GM18519 (cell line): ENCODE results near the gene ENOSF1.
"Not testable (repeated sequence)": the region's sequence is repeated elsewhere in the genome, so short reads cannot be mapped to it uniquely, and the experiment has no call there.

Experiments used
- ATAC-seq: cut with Tn5 transposase; IDR thresholded peaks from one replicate; pipeline ENCODE4 v1.9.1; 2021; ENCODE audit warnings: mild to moderate bottlenecking, moderate library complexity; ENCODE audit not compliant: unreplicated experiment, low FRiP score

Gene ENOSF1, protein sequence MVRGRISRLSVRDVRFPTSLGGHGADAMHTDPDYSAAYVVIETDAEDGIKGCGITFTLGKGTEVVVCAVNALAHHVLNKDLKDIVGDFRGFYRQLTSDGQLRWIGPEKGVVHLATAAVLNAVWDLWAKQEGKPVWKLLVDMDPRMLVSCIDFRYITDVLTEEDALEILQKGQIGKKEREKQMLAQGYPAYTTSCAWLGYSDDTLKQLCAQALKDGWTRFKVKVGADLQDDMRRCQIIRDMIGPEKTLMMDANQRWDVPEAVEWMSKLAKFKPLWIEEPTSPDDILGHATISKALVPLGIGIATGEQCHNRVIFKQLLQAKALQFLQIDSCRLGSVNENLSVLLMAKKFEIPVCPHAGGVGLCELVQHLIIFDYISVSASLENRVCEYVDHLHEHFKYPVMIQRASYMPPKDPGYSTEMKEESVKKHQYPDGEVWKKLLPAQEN

DNA sequence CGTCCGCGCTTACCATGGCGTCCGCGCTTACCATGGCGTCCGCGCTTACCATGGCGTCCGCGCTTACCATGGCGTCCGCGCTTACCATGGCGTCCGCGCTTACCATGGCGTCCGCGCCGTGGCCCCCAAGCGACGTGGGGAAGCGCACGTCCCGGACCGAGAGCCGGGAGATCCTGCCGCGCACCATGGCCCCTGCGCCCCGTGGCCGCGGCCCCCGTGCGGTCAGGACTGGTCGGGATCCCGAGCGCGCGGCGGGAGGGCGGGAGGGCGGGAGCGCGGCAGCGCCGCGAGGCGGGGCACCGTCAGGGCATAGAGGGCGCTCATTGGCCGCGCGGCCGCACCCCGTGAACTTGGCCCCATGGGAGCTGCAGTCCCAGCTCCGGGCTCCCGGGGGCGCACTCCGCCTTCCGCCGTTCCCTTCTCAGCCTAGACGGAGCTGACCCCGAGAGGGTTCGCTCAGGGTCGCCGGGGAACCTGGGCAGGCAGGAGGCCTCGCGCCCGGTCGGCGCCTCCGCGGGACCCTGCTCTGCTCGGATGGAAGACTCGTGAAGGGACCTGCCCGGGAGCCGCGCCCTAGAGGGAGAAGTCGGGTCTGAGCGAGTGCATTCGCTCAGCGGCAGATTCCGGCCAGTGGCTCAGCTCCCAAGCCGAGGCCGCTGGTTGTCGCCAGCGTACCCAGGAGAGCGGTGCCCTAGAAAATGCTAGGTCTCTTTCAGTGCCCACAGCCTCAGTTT lies at the start of gene ENOSF1:
Gene ENOSF1, minus strand, starts transcription at position 230 of the 734 bp plus-strand sequence. Its CDS starts 43 bp downstream, at position 187.
- peak; percentile 84 for ATAC-seq

DNA sequence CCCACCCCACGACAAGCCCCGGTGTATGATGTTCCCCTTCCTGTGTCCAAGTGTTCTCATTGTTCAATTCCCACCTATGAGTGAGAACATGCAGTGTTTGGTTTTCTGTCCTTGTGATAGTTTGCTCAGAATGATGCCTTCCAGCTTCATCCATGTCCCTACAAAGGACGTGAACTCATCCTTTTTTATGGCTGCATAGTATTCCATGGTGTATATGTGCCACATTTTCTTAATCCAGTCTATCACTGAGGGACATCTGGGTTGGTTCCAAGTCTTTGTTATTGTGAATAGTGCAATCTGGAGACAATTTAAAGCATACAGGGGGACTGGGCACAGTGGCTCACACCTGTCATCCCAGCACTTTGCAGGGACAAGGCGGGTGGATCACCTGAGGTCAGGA lies 47.4 kb upstream of the ENOSF1 start:
- not testable (repeated sequence) for ATAC-seq

DNA sequence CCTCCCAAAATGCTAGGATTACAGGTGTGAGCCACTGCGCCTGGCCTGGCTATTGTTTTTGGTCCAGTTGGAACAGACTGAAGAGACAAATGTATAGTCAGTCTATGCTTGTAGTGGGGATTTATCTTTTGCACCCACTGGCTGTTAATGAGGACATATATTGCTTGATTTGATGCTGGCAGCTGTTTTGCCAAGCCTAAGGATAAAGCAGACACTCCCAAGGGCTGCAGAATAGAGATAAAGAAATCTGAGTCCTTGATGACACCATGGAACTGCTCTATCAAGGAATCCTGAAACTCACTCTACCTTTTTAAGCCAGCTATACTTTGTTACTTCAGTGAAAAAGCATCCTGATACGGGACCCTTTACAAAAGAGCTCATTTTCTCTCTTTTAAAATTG lies 43.1 kb upstream of the ENOSF1 start:
- no peak for ATAC-seq

DNA sequence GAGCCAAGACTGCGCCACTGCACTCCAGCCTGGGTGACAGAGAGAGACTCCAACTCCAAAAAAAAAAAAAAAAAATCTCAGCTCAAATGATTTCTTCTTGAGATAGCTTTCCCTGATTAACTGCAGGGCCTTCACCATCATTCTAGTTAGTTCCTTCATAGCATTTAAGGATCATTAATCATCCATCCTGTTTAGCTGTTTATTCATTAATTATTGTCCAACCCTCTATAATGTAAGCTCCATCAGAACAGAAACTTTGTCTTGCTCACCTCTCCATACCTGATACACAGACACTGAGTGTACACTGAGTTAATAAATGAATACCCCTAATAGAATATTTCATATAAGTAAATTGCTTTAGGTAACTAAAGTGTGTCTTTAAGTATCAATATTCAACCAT lies 42.2 kb upstream of the ENOSF1 start:
- no peak for ATAC-seq

DNA sequence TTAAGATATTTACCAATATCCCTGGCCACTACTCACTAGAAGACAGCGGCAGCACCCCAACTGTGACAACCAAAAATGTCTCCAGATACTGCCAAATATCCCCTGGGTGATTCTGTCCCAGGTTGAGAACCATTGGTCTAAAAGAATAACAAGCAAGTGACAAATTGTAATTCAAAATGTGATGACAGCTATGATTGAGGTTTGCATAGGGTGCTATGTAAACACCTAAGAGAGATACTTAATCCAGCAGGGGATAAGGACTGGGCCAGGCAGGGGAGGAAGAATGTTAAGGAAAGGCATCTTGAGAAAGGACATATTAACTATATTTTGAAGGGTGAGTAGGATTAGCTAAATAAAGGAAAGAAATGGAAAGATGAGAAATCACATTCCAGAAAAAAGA lies 38.0 kb upstream of the ENOSF1 start:
- no peak for ATAC-seq

DNA sequence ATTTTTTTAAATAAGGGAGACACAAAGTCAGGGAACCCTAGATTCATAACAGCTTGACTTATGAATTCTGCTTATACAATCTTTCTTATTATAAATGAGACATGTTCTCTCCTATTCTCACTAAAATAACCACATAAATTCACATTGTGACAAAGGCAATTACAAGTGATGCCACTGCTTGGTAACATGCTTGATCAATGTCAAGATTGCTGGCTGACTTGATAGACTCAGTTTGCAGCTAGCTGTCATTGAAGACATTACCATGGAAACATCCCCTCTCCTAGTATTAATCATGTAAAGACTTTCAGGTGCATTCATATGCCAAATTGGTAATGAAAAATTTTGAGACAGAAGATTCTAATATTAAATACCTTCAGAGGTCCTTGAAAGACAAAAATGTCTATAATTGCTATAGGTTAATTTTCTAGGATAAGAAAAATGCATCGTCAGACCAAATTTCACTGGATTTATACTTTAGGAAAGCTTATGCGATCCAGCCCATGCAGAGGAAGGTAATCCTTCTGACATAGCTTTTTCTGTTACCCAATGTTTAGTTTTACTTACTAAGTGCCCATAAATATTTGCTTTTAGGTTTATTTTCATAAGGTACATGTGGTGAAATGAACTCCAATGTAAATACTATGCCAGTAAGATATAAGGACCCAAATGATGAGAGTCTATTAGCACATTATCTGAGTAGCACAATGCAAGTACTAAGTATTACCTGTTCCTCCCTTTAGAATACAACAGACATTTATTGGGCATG lies 32.6 kb upstream of the ENOSF1 start:
- no peak for ATAC-seq

DNA sequence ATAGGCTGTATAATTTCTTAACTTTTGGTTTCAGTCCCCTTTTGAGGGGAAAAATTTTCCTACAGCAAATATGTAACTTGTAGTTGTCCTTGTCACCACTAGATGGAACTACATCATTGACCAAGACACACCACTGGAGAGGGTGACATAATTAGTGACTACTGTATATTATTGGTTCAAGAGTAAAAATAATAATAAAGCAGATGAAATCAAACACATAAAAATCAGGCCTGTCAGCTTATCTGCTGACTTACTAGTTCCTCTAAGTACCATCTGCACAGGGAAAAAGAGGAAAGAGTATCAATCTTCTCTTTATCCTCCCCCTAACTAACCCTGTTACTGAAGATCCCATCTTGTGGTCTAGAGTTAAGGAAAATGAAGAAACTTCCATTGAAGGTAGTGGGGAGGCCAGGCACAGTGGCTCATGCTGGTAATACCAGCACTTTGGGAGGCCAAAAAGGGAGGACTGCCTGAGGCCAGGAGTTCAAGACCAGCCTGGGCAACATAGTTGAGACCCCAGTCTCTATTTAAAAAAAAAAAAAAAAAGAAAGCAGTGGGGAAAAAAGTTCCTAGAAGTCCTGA lies 29.6 kb upstream of the ENOSF1 start:
- ATAC-seq, result peak; percentile 80

DNA sequence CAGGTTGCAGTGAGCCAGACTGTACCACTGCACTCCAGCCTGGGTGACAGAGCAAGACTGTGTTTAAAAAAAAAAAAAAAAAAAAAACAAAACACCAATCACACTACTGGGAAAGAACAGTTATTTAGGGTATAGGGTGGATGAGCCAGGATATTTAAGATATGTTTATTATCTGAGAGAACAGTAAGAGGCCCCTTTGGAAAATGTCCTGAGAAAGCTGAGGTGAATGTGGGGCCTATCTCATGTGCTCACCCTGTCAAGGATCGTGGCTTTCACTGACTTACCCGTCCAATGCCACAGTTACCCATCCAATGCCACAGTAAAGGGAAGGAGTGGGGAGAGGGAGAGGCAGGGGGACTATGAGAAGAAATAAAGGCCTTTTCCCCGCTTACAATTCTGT lies 19.9 kb upstream of the ENOSF1 start:
- ATAC-seq, result no peak

DNA sequence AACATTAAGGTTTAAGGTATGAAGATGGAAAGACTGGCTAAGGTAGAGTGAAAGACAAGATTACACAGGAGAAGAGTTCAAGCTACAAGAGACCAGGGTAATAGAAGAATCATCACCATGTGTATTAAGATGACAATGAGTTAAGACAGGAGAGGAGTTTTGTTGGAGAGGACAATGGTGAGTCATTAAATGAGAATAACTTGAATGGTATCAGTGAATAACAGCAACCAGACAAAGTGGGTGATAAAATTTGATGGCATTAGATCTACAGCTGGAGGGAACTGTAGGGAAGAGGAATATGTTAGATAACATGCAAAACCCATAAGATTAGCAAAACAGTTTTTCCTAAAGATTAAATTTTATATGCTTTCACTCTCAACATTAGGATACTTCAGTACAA lies 18.8 kb upstream of the ENOSF1 start:
- no peak for ATAC-seq

DNA sequence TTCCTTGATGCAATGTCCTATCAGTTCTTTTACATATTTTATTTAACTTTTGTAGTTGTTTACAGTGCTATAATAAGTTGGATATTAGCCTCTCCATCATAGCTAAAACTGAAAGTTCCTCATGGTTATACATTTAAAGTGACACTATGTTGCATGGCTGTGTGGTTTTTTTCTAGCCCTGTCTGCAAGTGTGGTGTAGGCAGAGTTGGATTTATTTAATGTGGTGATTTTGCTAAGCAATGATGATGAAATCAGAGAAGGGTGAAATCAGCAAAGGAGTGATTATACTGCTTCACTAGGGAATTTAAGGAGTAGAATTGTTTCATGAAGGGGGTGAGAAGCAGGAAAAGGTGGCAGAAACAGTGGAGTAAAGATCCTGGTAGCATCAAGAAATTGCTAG lies 18.3 kb upstream of the ENOSF1 start:
- no peak for ATAC-seq

DNA sequence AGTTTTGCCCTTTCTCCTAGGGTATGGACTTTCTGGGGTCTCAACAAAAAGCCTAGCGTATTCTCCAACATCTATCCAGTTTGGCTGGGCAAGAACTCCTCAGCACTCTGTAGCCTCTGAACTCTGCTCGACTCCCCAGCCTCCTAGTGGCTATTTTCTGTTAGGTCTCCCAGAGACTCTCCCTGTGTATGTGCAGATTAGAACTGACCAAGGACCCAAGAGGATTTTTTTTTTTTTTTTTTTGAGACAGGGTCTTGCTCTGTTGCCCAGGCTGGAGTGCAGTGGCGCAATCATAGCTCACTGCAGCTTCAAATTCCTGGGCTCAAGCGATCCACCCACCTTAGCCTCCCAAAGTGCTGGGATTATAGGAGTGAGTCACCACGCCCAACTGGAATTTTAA lies 17.7 kb upstream of the ENOSF1 start:
- ATAC-seq, result not testable (repeated sequence)

DNA sequence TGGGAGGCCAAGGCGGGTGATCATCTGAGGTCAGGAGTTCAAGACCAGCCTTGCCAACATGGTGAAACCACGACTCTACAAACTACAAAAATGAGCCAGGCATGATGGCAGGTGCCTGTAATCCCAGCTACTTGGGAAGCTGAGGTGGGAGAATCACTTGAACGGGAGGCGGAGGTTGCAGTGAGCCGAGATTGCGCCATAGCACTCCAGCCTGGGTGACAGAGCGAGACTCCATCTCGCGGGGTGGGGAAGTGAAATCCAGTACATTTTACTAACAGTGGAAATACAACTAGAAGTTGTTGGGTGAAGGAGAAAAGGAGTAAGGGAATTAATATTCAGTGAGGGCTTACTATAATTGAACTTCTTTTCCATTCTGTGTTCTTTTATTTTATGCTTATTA lies 13.2 kb upstream of the ENOSF1 start:
- ATAC-seq, result no peak

DNA sequence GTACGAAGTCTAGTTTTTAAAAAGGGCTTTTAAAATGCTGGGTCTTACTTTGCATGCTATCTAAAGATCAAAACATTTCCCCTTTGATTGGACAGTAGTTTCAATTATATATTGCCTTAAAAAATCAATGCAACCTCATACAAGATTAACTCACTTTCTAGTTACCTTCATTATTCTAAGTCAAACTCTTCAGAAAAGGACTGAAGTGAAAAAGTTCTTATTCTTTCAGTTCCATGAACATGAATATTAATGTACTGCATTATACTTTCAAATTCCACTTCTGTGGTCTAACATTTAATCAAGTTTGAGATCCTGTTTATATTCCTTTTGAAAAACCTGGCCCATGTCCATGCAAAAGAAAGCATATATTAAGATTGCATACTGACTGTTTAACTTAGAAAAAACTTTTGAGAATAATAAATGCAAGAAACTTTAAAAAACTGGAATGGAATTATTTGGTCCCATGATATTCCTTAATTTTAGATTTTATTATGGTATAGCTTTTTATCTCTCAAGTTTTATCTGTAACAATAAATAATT lies 11.2 kb upstream of the ENOSF1 start:
- ATAC-seq, result no peak

DNA sequence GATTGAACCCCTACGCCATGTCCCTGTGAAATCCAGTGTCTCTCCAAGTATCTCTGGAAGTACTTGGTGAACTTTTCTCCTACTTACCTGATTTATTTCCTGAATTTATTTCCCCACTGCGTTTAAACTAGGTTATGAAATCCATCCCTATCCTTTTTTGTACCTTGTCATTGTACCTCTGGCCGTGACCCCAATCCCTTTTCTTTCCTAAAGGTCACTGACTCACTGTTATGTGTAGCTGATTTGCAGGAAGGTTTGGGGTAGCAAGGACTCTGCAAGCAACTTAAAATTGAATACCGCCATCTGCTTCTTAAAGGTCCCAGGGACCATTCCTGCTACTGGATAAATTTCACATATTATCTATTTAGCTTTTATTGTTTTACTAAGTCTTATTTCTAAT lies 4.6 kb upstream of the ENOSF1 start:
- ATAC-seq, result no peak

DNA sequence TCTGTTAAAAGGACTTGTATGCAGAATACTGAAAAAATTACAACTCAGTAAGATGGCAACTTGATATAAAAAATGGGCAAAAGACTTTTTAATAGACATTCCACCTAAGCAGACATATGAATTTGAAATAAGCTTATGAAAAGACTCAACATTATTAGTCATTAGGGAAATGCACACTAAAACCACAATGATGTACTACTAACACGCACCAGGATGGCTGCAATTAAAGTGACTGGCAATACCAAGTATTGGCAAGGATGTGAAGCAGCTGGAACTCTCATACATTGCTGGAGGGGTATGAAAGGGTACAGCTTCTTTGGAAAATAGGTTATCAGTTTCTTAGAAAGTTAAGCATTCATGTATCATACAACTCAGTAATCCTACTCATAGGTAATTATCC lies 3.2 kb upstream of the ENOSF1 start:
- ATAC-seq, result no peak

DNA sequence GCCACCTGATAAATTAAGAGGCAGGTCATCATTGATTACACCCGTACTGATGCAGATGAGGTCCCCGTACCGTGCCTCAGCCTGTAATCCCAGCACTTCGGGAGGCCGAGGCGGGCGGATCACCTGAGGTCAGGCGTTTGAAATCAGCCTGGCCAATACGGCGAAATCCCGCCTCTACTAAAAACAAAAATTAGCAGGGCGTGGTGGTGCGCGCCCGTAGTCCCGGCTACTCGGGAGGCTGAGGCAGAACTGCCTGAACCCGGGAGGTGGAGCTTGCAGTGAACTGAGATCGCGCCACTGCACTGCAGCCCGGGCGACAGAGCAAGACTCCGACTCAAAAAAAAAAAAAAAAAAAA lies 683 bp upstream of the ENOSF1 start:
- ATAC-seq, result no peak

DNA sequence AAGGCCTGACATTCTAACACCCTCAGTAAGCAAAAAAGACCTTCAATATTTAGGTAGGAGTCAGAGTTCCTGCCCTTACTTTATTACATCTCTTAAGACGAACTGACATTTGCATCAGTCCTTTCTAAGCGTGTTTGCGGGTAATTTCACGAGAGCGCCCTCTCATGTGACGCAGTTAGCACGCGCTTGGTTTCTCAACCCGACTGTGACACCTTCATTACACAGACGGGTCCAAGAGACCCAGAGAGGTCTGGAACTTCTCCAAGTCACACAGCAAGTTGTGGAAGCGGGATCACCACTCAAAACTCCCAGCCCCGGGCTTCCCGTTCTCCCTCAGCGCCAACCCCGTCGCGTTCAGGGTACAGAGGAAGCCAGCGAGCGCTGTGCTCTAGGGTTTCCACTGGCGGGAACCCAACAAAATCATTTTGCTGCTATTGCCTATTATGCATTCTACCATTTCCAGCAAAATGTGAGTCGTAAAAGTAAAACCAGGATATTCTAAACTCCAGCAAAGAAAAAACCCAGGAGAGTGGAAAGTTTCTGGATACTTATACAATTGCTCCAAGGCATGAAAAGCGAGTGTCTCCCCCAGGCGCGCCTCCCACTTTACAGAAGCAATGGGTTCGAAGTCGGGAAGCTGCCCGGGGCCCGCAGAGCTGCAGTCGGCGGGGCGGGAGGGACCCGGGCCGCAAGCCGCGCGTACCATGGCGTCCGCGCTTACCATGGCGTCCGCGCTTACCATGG lies 601 bp downstream of the ENOSF1 start:
- ATAC-seq, result peak; percentile 42

DNA sequence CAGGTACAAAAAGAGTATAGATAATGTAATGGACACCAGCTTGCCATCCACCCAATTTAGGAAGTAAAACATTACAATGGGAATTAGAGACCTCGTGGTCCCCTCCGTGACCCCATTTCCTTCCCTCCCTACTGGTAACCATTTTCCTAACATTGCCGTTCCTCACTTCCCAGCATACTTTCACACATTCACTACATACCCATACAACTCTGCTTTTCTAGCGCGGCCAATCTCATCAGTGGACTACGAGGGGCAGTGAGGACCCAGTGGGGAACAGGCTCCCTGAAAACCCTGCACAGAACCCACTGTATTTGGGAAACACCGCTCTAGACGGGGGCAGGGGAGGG lies 1.1 kb downstream of the ENOSF1 start:
- ATAC-seq, result no peak

DNA sequence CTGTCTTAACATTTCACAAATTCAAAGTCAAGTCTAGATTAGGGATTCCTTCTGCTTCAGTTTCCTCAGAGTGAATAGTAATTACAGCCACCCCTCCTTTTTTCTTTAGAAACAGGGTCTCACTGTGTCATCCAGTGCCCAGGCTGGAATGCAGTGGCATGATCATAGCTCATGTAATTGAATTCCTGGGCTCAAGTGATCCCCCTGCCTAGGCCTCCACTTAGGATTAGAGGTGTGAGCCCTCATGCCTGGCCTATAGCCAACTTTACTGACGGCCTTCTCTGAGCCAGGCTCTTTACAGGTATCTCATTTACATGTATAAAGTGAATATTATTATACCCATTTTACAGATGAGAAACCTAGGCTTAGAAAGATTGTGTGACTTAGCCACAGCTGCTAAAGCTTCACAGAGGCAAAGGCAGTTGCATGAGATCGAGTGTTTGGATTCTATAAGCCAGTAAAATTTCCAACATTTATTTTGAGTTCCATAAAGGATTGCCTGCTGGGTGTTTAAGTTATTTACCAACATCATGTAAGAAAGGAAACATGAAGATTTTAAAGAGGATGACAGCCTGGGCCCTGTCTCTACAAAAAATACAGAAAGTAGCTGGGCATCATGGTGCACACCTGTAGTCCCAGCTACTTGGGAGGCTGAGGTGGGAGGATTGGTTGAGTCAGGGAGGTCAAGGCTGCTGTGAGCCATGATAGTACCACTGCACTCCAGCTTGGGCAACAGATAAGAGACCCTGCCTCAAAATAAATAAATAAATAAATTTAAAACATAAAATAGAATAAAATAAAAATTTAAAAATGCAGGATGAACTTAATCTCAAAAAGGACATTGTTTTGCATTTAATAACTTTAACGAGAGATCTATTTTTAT lies 1.8 kb downstream of the ENOSF1 start:
- no peak for ATAC-seq
